Astrocyte (in vitro differentiated cells and primary cell): ENCODE measurements around the gene CFAP74. TPM values are rescaled to one million over a fixed set of nuclear protein-coding genes. Genes with fewer than 3 reads are reported as not detected.

ENCODE experiments used
- DNase-seq: peaks from one replicate; pipeline ENCODE4 v3.0.0-alpha.2; 2010; ENCODE audit warnings: low read depth
- FAIRE-seq: peaks from 2 replicates; lab custom pipeline; 2011; peaks lifted over from hg19 to GRCh38; lab: Jason Lieb, UNC
- H2AFZ ChIP-seq: 2 replicates; pipeline ENCODE4 v1.6.0; 2012; ENCODE audit warnings: low read depth, low read length, inconsistent platforms
- H3K27ac ChIP-seq: 2 replicates; pipeline ENCODE4 v1.5.1; 2011; ENCODE audit warnings: low read depth, low read length, inconsistent platforms
- H3K27me3 ChIP-seq: 2 replicates; pipeline ENCODE4 v1.6.0; 2011; ENCODE audit warnings: low read length, inconsistent platforms; ENCODE audit not compliant: insufficient read depth
- H3K36me3 ChIP-seq: 2 replicates; pipeline ENCODE4 v1.5.1; 2011; ENCODE audit warnings: low read length, inconsistent platforms; ENCODE audit not compliant: insufficient read depth
- H3K4me1 ChIP-seq: 2 replicates; pipeline ENCODE4 v1.5.1; 2011; ENCODE audit warnings: low read length, inconsistent platforms; ENCODE audit not compliant: insufficient read depth
- H3K4me2 ChIP-seq: 2 replicates; pipeline ENCODE4 v1.6.0; 2012; ENCODE audit warnings: low read length, inconsistent platforms
- H3K4me3 ChIP-seq: 2 replicates; pipeline ENCODE4 v1.5.1; 2011; ENCODE audit warnings: low read depth, mild to moderate bottlenecking, low read length, inconsistent platforms; ENCODE audit not compliant: insufficient read depth
- H3K79me2 ChIP-seq: 2 replicates; pipeline ENCODE4 v1.6.0; 2012; ENCODE audit warnings: mild to moderate bottlenecking, low read length, inconsistent platforms; ENCODE audit not compliant: insufficient read depth
- H3K9ac ChIP-seq: 2 replicates; pipeline ENCODE4 v1.6.0; 2012; ENCODE audit warnings: mild to moderate bottlenecking, low read length, inconsistent platforms
- H3K9me3 ChIP-seq: 2 replicates; pipeline ENCODE4 v1.5.1; 2012; ENCODE audit warnings: low read depth, mild to moderate bottlenecking, low read length, inconsistent platforms; ENCODE audit not compliant: insufficient read depth
- H4K20me1 ChIP-seq: 2 replicates; pipeline ENCODE4 v1.6.0; 2012; ENCODE audit warnings: low read length, inconsistent platforms; ENCODE audit not compliant: insufficient read depth
- H3K27ac Mint-ChIP-seq: one replicate; pipeline ENCODE4 v1.8.0; 2021; ENCODE audit warnings: mild to moderate bottlenecking, mixed read lengths; ENCODE audit not compliant: unreplicated experiment
- H3K27me3 Mint-ChIP-seq: one replicate; pipeline ENCODE4 v1.8.0; 2021; ENCODE audit warnings: low read depth, mixed read lengths; ENCODE audit not compliant: unreplicated experiment
- H3K36me3 Mint-ChIP-seq: one replicate; pipeline ENCODE4 v1.8.0; 2021; ENCODE audit warnings: low read depth, mixed read lengths; ENCODE audit not compliant: unreplicated experiment
- H3K4me1 Mint-ChIP-seq: one replicate; pipeline ENCODE4 v1.8.0; 2021; ENCODE audit warnings: low read depth, mixed read lengths; ENCODE audit not compliant: unreplicated experiment
- H3K4me3 Mint-ChIP-seq: one replicate; pipeline ENCODE4 v1.8.0; 2021; ENCODE audit warnings: mild to moderate bottlenecking, moderate library complexity, mixed read lengths; ENCODE audit not compliant: unreplicated experiment
- H3K9me3 Mint-ChIP-seq: one replicate; pipeline ENCODE4 v1.8.0; 2021; ENCODE audit warnings: mild to moderate bottlenecking, mixed read lengths; ENCODE audit not compliant: unreplicated experiment
- CTCF ChIP-seq: IDR thresholded peaks from 2 replicates; pipeline ENCODE4 v1.5.1; 2011; ENCODE audit warnings: low read depth, mild to moderate bottlenecking, inconsistent platforms, low read length, moderate library complexity; ENCODE audit not compliant: insufficient read depth
- EZH2 ChIP-seq: IDR thresholded peaks from 2 replicates; pipeline ENCODE4 v1.6.1; 2012; ENCODE audit warnings: mild to moderate bottlenecking, low read length, inconsistent platforms; ENCODE audit not compliant: insufficient read depth
- total RNA-seq: library from RNA; stranded (reverse); gene quantifications from 2 replicates; pipeline ENCODE4 v1.2.1, GENCODE V29; 2021

CFAP74 gene
- total RNA-seq, 1 donor from 2014 or later = not detected

DNA sequence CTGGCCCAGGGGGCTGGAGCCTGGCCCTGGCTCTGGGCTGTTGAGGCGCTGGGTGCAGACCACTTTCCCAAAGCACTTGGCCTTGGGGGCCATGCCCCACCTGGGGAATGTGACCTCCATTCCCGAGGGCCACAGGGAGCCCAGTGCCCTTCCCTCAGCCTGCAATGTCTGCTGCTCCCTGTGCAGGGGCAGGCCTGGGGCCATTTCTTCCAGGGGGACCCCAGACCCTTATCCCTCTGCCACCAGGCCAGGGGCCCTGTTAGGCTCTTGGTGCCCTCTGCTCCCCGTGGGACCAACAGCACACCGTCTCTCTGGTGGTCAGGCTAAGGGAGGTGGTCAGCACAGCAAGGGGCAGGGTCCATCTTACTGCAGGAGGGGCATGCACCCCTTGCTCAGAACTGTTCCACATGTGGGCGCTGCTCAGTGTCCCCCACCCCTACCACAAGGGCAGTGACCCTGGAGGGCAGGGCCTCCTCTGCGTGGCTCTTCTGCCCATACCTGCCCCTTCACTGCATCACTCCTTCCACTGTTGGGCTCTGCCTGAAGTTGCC is 83.5 kb downstream of the CFAP74 start:
- Mint-ChIP-seq H3K4me3 (no peak overlapping the region), H3K36me3 (no peaks in the 10 kb centered on the region), H3K27ac (no peak overlapping the region), H3K4me1 (no peaks in the 10 kb centered on the region), H3K9me3 (no peaks in the 10 kb centered on the region), H3K27me3 (peaks cover 23% of the 10 kb centered on the region)
- Histone ChIP-seq H3K79me2 (no peaks in the 10 kb centered on the region), H3K9me3 (no peaks in the 10 kb centered on the region), H3K36me3 (no peaks in the 10 kb centered on the region), H3K4me1 (peaks cover 6% of the 10 kb centered on the region), H3K4me2 (peak overlapping the region; percentile 84), H2AFZ (peak overlapping the region; percentile 92), H4K20me1 (no peaks in the 10 kb centered on the region), H3K27ac (no peak overlapping the region), H3K4me3 (no peak overlapping the region), H3K27me3 (no peaks in the 10 kb centered on the region), H3K9ac (no peak overlapping the region)
- DNase-seq = no peak
- TF ChIP-seq EZH2 (no peak), CTCF (no peak)
- FAIRE-seq = no peak

DNA sequence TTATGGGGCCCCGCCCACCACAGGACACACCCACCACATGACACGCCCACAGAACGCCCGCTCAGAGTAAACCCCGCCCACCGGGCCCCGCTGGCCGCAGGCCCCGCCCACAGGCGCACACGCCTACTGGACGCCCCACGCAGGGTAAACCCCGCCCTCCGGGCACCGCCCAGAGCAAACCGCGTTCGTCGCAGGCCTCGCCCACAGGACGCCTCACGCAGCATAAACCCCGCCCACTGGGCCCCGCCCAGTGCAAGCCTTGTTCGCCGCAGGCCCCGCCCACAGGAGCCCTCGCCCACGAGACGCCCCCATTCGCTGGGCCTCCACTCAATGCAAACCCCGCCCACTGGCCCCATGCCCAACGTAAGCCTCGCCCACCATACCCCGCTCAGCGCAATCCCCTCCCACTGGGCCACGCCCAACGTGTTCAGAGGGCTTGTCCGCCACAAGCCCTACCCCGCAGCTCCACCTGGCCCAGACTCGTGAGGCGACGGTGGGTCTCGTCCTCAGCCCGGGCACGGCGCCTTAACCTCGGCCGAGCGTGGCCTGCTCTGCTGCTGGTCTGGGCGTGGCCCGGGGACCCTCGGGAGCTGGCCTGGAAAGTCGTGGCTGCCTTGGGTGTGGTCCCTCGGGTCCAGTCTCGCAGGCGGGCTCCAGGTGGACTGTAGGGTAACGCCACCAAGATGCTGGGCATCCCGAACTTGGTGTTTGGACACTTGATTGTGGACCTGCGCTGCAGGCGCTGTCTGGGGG is 84.1 kb downstream of the CFAP74 start:
- peak; percentile 77 for DNase-seq
- Histone ChIP-seq H3K36me3 (no peaks in the 10 kb centered on the region), H2AFZ (peak overlapping the region; percentile 92), H3K9me3 (no peaks in the 10 kb centered on the region), H3K27ac (no peak overlapping the region), H3K27me3 (no peaks in the 10 kb centered on the region), H3K4me3 (peak overlapping the region; percentile 55), H4K20me1 (no peaks in the 10 kb centered on the region), H3K9ac (no peak overlapping the region), H3K4me1 (peaks cover 6% of the 10 kb centered on the region), H3K4me2 (peak overlapping the region; percentile 84), H3K79me2 (no peaks in the 10 kb centered on the region)
- Mint-ChIP-seq H3K4me1 (no peaks in the 10 kb centered on the region), H3K9me3 (no peaks in the 10 kb centered on the region), H3K4me3 (no peak overlapping the region), H3K27me3 (peaks cover 22% of the 10 kb centered on the region), H3K27ac (no peak overlapping the region), H3K36me3 (no peaks in the 10 kb centered on the region)
- TF ChIP-seq CTCF (no peak), EZH2 (no peak)
- no peak for FAIRE-seq

DNA sequence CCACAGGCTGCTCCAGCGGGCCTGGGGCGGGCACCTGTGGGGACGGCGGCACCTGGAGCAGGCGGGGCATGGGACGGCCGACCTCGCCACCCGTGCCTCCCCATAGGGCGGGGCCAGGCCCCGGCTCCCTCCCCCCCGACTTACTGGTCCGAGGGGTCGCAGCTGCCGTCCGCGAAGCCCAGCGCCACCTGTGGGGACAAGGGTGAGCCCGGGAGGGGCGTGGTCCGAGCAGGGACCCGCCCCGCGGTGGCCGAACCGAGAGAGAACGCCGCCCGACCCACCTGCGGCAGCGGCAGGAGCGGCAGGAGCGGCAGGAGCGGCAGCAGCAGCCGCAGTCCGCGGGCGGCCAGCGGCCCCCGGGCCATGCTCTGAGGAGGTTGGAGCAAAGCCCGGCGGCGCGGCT is 84.7 kb downstream of the CFAP74 start, which contains the start of gene TMEM52:
Gene TMEM52, minus strand, starts transcription at position 379 of the 403 bp plus-strand sequence. Its CDS starts 14 bp downstream, at position 365.
- H3K79me2 ChIP-seq = no peaks in the 10 kb centered on the region
- no peak for DNase-seq
- H3K27me3 Mint-ChIP-seq = peaks cover 23% of the 10 kb centered on the region
- H3K4me3 ChIP-seq = peak within 1 kb of the TSS; percentile 55
- H3K9ac ChIP-seq = peak within 1 kb of the TSS; percentile 41
- H3K4me1 ChIP-seq = peaks cover 6% of the 10 kb centered on the region
- H2AFZ ChIP-seq = peak within 1 kb of the TSS; percentile 92
- no peaks in the 10 kb centered on the region for H3K9me3 ChIP-seq
- H3K36me3 Mint-ChIP-seq = no peaks in the 10 kb centered on the region
- H3K4me1 Mint-ChIP-seq = no peaks in the 10 kb centered on the region
- no peak for FAIRE-seq
- H4K20me1 ChIP-seq = no peaks in the 10 kb centered on the region
- TF ChIP-seq CTCF (no peak), EZH2 (no peak)
- H3K4me3 Mint-ChIP-seq = no peak within 1 kb of the TSS
- H3K9me3 Mint-ChIP-seq = no peaks in the 10 kb centered on the region
- H3K36me3 ChIP-seq = no peaks in the 10 kb centered on the region
- no peak within 1 kb of the TSS for H3K27ac Mint-ChIP-seq
- H3K4me2 ChIP-seq = peak within 1 kb of the TSS; percentile 84
- H3K27me3 ChIP-seq = no peaks in the 10 kb centered on the region
- no peak within 1 kb of the TSS for H3K27ac ChIP-seq
